GM12891 (cell line): ENCODE results near the gene ROBO2.

Source experiments
- POLR2A ChIP-seq: IDR thresholded peaks from 2 replicates; pipeline ENCODE4 v1.6.1; 2011; ENCODE audit warnings: low read depth, low read length, control low read depth
- POLR2AphosphoS5 ChIP-seq: IDR thresholded peaks from 2 replicates; pipeline ENCODE4 v1.6.1; 2011; ENCODE audit warnings: low read depth, low read length, control low read depth
- SPI1 ChIP-seq: IDR thresholded peaks from 2 replicates; pipeline ENCODE4 v1.6.1; 2011; ENCODE audit warnings: low read depth, low read length, control low read depth
- TAF1 ChIP-seq: IDR thresholded peaks from 2 replicates; pipeline ENCODE4 v1.6.1; 2011; ENCODE audit warnings: low read depth, low read length, control low read depth

GRCh38 chr3:77328690-77329089, 288.8 kb downstream of the ROBO2 start:
- TF ChIP-seq POLR2A (no peak), POLR2AphosphoS5 (no peak), TAF1 (no peak), SPI1 (no peak)
